ENCODE results near the gene GRIP1.

Gene GRIP1

DNA sequence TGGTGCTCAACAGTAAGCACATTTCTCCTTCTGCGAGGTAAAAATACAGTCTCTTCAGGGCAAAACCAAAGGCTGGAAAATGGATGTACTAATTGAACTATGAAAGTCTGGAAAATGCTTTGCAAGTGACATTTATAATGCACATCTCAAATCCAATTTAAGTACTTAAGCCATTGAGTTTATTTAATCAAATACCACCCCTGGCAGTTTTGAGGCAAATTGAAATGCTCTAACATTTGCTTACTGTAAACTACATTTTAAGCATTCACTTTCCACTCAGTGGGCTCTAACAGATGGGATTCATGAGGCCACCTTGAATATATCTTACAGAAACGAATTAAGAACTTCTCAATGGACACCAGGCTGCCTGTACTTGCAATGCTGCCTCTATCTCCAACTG, 306.9 kb downstream of the GRIP1 start:
- DNase-seq, result no peak

DNA sequence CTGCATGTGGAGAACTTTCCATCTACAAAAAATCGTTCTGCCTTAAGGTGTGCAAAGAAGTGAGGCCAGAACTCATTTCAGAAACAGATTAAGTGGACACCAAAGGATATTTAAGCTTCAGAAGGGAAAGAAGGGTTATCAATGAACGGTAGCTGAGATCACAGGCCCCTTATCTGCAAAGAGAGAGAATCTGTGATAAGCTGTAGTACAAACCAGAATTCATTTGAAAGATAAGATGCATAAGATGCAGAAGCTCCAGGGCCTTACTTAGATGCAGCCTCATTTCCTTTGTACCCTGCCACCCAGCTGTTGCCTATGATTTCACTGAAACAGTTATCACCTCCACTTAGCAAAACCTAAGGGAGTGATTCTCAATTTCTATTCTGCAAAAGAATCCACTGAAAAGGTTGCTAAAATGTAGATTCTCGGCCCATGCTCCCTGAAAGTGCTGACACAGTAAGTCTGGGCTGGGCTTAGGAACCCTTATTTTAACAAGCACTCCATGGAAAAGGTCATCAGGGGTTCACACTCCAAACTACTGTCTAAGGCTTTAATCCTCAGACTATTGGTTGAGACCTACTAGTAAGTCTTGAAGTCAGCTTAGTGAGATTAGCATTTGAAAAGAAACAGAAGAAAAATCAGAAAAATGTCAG, 311.7 kb downstream of the GRIP1 start:
- no peak for DNase-seq

DNA sequence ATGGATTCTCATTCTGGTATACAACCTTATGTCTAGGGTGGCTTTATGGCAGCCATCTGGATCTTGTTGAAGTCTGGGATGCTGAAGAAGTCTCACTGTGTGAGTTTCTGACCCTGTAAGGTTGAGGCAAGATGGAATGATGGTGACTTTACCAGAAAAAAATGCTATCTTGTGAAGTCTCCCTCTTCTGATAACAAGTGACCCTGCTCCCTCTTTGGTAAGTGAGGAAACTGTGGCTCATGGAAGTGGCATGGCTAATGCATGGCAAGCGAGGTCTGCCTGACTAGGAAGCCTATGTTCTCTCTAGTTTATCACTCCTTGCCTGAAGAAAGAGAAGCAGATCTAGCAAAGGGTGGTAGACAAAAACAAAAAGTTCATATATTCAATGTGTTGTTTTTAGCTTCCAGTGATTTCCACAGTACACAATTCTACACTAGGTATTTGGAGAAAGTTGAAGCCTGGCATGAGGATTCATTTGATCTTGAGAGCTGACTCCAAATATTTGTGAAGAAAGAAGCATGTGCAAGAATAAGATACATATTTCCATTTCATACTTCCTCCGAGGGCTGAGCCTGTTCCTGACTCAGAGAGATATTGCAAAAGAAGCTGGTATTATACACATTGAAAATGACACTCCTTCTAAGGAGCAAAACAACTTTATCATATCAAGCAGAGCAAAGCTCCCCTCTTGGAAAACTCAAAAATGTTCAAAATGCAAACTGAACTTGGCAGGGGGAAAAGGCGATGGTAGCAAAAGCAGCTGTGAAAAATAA, 313.0 kb downstream of the GRIP1 start:
- no peak for DNase-seq

DNA sequence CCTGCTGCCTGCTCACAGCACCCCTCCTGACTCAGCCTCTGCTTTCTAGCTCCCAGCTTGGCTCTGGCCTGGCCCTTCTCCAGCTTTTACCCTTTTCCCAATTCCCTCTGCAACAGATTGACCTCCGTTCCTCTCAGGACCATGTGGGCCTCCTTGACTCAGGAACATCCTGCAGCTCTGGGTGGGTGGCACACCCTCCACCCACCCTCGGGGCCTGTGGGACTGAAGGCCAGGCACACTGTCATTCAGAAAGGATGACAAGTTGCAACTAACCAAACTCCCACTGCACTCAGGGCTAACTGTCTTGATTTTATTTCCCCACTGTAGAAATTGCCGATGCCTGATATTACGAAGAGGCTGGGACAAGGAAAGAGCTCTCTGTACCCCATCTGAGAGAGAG, 317.2 kb downstream of the GRIP1 start:
- DNase-seq, result no peak

DNA sequence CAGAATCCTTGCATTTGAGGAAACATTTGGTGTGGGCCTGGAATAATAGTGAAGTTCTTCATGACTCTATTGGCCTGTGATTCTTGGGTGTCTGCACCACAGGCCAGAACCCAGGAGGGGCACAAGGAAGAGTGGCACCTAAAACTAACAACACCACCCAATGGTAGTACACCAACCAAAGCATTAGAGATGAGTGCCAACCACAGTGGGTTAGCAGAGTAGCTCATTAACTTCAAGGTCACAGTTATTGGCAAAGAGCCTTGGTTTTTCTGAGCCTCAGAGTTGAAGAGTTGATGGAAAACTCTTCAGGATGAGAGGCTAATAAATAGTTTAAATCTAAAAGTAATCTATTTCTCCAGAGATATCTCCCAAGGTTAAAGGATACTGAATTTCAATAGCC, 319.6 kb downstream of the GRIP1 start:
- no peak for DNase-seq

DNA sequence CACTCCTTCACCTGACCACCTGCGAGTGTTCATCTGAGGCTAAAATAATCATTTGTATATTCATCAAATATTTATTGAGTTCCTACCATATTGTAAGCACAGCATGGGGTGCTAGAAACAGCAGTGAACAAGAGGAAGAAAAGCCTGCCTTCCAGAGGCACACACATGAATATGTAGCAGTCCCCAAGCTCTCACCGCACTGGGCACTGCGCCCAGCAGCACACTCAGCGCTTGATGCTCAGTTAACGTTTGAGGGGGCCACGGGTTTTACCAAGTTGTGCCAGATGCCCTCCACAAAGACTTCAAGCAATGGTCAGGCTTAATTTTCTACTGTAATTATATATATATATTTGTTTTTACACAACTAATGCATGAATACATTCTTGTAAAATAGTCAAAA, 324.6 kb downstream of the GRIP1 start:
- no peak for DNase-seq

DNA sequence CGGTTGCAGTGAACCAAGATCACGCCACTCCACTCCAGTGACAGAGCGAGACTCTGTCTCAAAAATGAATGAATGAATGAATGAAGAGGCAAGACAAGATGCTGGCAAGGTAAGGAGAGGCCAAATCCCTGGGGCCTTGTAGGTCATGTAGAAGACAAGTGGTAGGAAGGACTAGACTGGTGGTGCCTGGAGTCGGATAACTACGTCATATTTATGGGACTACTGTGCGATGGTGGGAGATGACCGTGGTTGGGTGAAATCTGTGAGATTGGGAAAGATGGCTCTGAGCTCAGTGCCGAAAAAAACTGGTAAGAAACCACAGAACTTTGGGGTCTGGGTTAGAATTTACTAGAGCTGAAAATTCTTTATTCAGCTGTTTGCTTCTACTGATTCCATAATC, 326.0 kb downstream of the GRIP1 start:
- no peak for DNase-seq

DNA sequence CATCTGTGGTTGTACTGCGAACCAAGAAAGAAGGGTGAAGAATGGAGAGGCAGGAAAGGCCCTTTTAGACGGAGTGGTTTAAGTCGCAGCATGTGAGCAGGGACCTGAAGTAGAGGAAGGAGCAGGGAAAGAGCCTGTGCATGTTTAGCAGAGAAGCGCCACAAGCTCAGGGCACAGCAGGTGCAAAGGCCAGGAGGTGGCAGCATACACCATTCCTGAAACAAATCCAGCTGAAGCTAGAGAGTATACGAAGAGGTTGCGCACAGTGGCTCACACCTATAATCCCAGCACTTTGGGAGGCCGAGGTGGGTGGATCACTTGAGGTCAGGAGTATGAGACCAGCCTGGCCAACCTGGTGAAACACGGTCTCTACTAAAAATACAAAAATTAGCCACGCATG, 326.7 kb downstream of the GRIP1 start:
- no peak for DNase-seq

DNA sequence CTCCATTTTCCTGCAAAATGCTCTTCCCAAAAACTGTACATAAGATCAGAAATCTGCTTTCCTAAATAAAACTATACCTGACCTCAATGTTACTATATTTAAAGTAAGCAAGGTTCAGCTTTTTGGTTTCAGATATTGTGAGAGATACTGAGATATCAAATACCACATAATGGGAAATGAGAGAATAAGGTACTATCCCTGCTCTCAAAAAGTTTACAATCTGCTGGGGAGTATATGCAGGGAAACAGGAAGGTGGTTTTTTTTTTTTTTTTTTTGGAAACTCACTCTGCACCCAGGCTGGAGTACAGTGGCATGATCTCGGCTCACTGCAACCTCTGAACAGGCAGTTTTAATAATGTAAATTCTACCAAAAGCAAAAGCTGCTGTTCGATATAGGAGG, 327.6 kb downstream of the GRIP1 start:
- DNase-seq, result no peak

DNA sequence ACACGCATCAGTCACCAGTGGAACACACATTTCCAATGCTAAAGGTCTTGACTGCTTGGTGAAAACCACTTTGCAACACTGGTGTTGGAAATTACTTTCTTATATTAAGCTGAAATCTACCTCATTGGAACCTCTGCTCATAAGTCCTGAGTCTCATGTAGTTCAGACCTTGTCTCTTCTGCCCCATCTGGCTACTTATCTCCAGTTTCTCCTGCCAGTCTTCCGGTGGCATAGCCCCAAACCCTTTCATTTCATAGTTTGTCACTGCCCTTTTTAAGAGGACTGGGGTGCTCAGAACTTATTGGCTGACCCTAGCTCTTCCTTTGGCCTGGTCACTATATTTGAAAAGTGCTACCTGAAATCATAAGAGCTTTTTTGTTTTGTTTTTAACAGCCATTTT, 332.9 kb downstream of the GRIP1 start:
- DNase-seq, result no peak

DNA sequence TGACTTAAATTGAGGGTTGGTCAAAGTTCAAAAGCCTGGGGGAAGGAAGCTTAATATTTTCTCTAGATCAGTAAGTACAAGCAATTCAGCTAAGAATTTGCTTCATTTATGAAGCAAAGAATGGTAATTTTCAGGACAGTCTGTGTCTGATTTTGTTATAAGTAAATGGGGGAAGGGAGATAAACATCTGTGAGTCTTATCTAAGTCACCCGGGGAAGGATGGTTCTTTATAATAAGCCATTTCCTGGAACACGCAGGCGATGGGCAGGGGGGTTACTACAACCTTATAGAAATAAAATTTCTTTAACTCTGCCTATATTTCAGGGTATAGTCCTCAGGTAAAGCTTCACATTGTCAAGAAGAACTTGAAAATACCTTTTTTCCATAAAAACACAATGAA, 333.7 kb downstream of the GRIP1 start:
- no peak for DNase-seq

DNA sequence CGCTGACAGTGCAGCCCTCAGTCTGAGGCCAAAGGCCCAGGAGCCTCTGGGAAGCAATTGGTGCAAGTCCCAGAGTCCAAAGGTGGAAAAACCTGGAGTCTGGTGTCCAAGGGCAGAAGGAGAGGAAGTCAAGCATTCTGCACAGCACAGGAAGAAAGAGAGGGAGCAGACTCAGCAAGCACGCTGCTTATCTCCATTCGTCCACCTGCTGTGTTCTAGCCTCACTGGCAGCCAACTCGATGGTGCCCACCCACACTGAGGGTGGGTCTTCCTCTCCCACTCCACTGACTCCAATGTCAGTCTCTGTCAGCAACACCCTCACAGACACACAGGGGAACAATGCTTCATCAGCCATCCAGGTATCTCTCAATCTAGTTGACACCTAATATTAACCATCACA, 337.8 kb downstream of the GRIP1 start:
- DNase-seq, result no peak

DNA sequence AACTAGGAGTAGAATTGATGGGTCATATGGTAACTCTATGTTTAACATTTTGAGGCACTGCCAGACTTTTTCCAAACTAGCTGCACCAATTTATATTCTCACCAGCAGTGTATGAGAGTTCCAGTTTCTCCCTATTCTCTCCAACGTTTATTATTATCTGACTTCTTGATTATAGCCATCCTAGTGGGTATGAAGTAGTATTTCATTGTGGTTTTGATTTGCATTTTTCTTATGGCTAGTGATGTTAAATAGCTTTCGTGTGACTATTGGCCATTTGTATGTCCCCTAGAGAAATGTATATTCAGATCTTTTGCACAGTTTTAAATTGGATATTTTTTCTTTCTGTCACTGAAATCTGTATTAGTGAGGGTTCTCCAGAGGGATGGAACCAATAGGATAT, 338.7 kb downstream of the GRIP1 start:
- DNase-seq, result no peak

DNA sequence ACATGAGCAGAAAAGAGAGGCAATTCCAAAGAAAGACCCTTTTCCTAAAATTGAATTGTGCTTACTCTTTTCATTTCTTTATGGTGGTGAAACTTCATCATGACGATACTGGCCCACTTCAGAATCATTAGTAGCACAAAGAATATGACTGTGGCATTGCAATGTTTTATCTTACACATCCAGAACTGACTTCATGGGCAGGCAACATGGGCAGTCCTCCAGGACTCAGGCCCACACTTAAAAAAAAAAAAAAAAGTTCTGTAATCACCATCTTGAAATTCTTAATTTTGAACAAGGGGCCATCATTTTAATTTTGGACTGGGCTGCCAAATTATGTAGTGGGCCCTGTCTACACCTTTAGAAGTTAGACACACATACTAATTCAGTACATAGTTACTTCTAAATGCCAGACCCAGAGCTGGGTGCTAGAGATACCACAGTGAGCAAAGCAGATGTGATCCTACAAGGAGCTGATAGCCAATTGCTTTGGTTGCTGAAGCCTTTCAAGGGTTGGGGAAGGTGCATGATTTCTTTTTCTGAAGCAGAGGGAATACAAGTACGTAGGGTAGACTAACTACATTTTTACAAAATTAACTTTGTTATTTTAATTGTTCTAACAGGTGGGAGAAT, 341.4 kb downstream of the GRIP1 start:
- DNase-seq, result no peak

DNA sequence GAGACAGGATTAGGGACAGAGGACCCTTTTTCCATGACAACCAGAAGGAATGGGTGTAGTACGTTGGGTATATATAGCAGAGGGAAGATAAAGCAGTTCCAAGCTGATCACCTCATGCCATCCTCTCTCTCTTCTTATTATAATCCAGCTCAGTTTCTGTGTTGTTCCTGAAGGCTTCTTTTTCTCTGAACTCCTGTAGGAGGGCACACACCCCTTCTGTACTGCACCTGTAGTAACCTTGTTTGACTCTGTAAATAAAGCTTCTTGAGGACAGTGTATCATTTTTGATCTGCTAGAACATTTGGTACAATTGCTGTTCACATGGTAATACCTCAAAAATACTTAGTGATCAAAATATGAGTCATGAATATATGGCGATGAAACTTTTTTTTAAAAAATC, 343.1 kb downstream of the GRIP1 start:
- DNase-seq, result no peak

DNA sequence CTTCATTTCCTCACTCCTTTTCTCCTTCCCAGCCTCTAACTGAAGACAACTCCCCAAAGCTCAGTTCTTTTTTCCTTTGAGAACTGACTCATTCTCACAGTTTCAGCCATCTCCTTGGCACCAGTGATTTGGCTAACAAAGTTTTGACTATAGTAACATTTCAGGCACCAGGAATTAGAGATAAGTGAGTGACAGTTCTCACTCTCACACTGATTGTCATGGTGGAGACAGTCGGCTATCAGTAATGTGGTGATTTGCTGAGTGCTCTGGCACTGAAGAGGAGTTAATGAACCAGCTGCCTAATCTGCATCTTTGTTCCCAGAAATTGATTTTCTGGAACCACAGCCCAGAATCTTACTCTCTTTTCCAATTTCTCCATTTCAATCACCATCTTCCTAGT, 347.1 kb downstream of the GRIP1 start:
- no peak for DNase-seq

DNA sequence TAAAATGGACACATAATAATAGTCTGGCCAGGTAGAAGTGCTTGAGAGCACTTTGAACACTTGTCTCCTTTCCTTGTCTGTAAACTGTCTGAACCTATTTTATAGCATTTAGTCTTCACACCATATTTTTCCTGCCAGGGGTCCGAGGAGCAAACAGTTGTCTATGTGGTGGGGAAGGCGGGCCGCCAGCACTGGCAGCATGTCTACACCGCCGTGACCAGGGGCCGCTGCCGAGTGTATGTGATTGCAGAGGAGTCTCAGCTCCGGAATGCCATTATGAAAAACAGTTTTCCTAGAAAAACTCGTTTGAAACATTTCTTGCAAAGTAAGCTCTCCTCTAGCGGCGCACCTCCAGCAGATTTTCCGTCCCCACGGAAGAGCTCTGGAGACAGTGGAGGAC, 347.9 kb downstream of the GRIP1 start:
- DNase-seq, result no peak

DNA sequence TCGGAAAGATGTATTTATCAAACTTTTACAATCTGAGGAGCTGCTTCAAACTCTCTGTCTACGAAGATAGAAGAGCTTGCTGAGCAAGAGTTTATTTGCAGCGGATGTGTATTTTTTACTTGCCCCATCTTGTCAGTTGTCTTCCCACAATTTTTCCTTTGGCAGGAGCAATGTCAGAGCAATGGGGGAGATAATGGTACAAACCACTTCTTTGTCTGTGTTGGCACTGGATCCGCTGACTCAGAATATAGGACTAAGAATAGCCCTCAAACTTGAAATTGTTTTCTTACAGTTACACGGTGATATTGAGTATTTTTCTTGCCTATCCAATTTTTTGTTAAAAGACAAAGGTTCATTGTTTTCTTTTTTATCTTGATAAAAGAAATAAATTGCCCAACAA, 348.9 kb downstream of the GRIP1 start:
- no peak for DNase-seq

DNA sequence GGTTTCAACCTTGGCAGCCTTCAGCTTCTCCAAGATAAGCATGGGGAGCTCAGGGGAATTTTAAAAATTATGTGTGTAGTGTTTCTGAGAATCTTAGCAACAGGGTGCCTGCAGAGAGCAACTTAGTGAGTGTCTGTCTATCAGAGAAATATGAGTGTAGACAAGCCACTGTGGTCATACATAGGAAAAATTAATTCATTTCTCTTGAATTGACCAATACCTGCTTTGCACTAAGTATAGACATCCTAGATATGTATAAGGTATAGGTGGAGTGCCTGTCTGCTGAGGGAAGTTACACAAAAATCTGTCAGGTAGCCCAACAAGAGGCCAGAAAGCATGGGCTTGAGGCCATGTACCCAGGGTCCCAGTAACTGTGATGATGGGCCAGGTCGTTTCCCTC, 355.9 kb downstream of the GRIP1 start:
- DNase-seq, result no peak

DNA sequence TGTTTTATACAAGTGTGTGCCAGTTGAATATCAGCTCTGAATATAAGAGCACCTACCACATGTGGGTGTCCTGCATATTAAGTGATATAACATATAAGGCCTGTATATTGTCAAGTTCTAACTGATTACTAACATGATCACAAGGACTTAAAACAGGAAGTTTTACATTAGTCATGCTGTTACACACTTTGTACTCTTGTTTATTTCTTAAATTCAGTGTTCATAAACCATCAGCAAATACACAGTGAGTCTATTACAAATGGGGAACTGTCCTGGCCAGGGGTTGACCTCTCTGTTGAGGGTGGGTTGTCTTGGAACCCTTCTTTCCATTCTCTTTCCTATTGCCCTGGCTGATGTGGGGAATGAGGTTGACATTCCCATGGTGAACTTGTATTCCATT, 357.4 kb downstream of the GRIP1 start:
- no peak for DNase-seq

DNA sequence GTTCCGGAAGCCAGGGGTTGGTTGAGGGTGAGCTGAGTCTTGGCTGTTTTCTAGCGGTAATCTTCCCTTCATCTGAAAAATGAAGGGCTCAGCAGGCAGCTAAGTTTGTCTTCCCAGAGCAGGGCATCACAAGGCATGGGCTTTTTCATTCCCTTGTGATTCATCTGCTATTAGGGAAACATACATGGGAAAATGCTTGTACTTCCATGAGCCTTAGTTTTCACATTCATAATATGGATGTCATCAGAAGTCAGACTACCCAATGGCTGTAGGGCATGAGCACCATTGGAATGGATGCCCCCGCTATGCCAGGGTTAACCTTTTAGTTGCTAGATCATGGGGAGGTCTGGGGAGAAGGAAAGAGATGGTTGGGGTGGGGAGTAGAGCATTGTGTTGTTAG, 357.9 kb downstream of the GRIP1 start:
- DNase-seq, result no peak

DNA sequence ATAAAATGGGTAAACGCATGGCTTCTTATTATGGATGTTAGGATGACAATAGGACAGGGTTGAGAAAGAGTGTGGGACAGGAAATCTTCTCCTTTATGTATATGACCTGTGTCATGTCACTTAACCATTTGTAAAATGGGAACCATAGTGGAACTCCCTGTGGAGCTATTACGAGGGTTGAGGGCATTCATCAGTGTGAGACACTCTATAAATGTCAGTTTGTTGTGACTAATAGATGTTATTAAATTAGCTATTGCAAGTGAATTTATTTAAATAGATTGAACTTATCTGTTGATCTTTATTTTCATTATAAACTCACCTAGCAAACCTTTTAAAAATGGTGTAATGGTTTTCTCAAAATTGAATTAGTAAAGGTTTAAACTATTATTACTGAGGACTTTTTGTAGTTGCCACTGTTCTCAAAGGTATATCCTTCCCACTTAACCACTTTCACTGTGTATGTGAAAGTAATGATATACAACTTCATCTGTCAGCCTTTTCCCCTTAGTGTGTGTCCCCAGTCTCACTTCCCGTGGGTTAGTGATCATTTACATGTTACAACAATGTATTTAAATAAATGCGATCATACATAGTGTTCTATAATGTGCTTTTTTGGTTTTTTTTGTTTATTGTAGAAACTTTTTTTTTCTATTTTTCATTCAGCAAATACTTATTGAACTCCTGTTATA, 359.5 kb downstream of the GRIP1 start:
- DNase-seq, result no peak

DNA sequence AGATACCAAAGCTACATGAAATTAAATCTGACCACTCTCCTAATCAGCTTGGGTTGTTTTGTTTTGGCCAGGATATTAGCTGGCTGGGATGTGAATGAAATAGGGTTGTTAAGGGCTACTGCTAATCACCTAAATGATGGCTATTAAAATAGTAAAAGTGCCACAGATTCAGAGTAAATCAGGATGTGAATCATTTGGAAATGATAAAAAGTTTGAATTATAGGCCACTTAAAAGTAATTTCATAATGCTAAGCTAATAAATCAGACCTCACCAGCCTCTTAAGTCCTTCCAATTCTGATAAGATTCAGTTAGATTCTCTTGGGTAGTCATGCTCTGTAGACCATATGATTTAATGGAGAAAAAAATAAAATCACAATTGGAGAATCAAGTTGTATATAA, 364.6 kb downstream of the GRIP1 start:
- DNase-seq, result no peak

DNA sequence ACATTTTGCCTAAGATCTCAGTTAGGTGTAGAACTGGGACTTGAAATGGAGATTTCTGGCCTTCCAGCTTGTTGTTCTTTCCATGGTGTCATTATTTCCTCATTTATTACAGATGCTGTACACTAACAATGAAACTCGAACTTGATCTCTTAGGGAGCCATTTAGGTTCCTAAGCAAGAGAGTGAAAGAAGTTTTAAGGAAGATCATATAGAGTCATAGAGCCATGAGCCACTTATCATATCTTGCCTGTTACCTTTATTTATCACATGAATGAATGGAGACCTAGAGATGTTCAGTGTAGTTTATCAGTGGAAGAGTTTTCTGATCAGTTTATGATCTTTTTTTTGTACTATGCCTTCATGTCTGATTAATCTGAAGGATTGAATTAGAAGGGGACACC, 366.7 kb downstream of the GRIP1 start:
- DNase-seq, result no peak

All from activated CD4-positive, alpha-beta T cell treated with anti-CD3 and anti-CD28 coated beads for 1 hour (primary cell).